SK-N-SH treated with all-trans-retinoic acid at 6 μM for 48 hours (cell line): ENCODE results near the gene AZU1.

ENCODE experiments used
- PATZ1 ChIP-seq: fragments of 250-450 bp; sonication (Bioruptor Pico); IDR thresholded peaks from 2 replicates; pipeline ENCODE4 v1.8.0; 2020; ENCODE audit warnings: mild to moderate bottlenecking, moderate library complexity, borderline replicate concordance
- ZC3H10 ChIP-seq: fragments of 250-450 bp; sonication (Bioruptor Pico); IDR thresholded peaks from 2 replicates; pipeline ENCODE4 v1.5.1; 2021; ENCODE audit warnings: mild to moderate bottlenecking, moderate library complexity
- ZFP3 ChIP-seq: fragments of 250-450 bp; sonication (Bioruptor Pico); IDR thresholded peaks from 2 replicates; pipeline ENCODE4 v1.5.0; 2020; ENCODE audit warnings: mild to moderate bottlenecking, moderate library complexity
- ZFP30 ChIP-seq: fragments of 450-650 bp; formaldehyde crosslinking; IDR thresholded peaks from 2 replicates; pipeline ENCODE4 v1.5.0; 2022; ENCODE audit warnings: mild to moderate bottlenecking, moderate library complexity
- TF ChIP-seq, protein P1 (sequence below): fragments of 250-450 bp; sonication (Bioruptor Pico); IDR thresholded peaks from 2 replicates; pipeline ENCODE4 v1.5.1; 2021; ENCODE audit warnings: mild to moderate bottlenecking, moderate library complexity

DNA sequence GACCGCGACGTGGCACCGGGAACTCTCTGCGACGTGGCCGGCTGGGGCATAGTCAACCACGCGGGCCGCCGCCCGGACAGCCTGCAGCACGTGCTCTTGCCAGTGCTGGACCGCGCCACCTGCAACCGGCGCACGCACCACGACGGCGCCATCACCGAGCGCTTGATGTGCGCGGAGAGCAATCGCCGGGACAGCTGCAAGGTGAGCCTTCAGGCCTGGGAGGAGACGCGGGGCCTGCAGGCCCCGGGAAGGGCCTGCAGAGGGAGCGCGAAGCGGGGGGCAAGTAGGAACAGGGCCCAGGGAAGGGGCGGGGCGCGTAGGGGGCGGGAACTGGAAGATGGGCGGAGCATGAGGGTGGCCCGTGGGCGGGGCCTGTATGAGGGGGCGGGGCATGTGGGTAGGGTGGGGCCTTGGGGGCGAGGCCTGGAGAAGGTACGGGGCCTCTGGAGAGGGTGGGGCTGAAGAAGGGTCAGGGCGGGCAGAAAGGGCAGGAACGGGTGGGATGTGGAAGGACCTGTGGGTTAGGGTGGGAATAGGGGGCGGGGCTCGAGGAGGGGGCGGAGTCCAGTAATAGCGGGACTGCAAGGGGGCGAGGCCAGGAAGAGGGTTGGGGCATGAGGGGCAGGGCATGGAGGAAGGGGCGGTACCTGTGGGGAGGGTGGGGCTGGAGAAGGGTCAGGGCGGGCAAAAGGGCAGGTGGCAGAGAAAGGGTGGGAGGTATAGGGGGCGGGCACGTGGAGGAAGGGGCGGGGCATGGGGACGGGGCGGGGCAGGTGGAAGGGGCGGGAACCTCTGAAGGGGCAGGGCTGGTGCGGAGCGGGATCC is 34.3 kb downstream of the AZU1 start:
- TF ChIP-seq ZFP30 (CRISPR knock-in tag) (no peak), ZC3H10 (no peak), PATZ1 (CRISPR knock-in tag) (no peak), ZFP3 (CRISPR knock-in tag) (no peak)
- TF ChIP-seq, protein P1, sequence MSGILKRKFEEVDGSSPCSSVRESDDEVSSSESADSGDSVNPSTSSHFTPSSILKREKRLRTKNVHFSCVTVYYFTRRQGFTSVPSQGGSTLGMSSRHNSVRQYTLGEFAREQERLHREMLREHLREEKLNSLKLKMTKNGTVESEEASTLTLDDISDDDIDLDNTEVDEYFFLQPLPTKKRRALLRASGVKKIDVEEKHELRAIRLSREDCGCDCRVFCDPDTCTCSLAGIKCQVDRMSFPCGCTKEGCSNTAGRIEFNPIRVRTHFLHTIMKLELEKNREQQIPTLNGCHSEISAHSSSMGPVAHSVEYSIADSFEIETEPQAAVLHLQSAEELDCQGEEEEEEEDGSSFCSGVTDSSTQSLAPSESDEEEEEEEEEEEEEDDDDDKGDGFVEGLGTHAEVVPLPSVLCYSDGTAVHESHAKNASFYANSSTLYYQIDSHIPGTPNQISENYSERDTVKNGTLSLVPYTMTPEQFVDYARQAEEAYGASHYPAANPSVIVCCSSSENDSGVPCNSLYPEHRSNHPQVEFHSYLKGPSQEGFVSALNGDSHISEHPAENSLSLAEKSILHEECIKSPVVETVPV (CRISPR knock-in tag), result no peak
